ENCODE data around the gene TRMT61A. TPM values are rescaled to one million over a fixed set of nuclear protein-coding genes. Genes with fewer than 3 reads are reported as not detected.
A peak's percentile ranks its signal among the peaks of the same experiment; 100 is the strongest.

Gene TRMT61A
- polyA plus RNA-seq, 1 of the 3 experiments (the other 2 are of a cell fraction): 15.8 TPM

GRCh38 chr14:103500148-103500990 is 28.6 kb upstream of the TRMT61A start (continued):
- TF ChIP-seq PBX3 (IDR thresholded peaks at IDR 0.05) (no peak), ELF1 (IDR thresholded peaks at IDR 0.05) (no peak), NFIC (IDR thresholded peaks at IDR 0.05; ENCODE audit: borderline replicate concordance) (no peak), CHD2 (IDR thresholded peaks at IDR 0.05; ENCODE audit: low read length, partially characterized antibody) (peak; percentile 23), MXI1 (IDR thresholded peaks at IDR 0.05; ENCODE audit: low read depth, low read length) (no peak; the same call in 1 of the 2 replicates), FOSL2 (IDR thresholded peaks at IDR 0.05; ENCODE audit: borderline replicate concordance, low read depth) (no peak), IRF3 (IDR thresholded peaks at IDR 0.05; ENCODE audit: low read depth, low read length) (no peak), EZH2phosphoT487 (IDR thresholded peaks at IDR 0.05; ENCODE audit: borderline replicate concordance, low read depth) (no peak), EP300 (IDR thresholded peaks at IDR 0.05; ENCODE audit: borderline replicate concordance in 1 of 2, low read depth in 1 of 2, low read length in 1 of 2) (no peak), POLR2AphosphoS5 (IDR thresholded peaks at IDR 0.05; ENCODE audit: low read depth, low read length) (no peak), TAF1 (IDR thresholded peaks at IDR 0.05; ENCODE audit: borderline replicate concordance, low read depth, low read length) (no peak), SMC3 (IDR thresholded peaks at IDR 0.05; ENCODE audit: low read depth, low read length) (peak; percentile 76), TEAD4 (IDR thresholded peaks at IDR 0.05; ENCODE audit: borderline replicate concordance, insufficient read depth) (no peak), YY1 (IDR thresholded peaks at IDR 0.05; ENCODE audit: low read depth) (no peak), MEF2A (IDR thresholded peaks at IDR 0.05; ENCODE audit: borderline replicate concordance, low read depth) (no peak), FOXJ3 (CRISPR knock-in tag; IDR thresholded peaks at IDR 0.05) (no peak)

GRCh38 chr14:103501041-103501870 is 27.7 kb upstream of the TRMT61A start:
- H3K9me3 ChIP-seq: no peaks in the 10 kb centered on the region
- H3K4me3 ChIP-seq (ENCODE audit: low read depth in 2 of 2, low read length in 1 of 2): no peak overlapping the region
- POLR2A ChIA-PET: no interaction called here
- 90% methylated on average over 11 of the region's 11 CpGs for WGBS (ENCODE audit: low lambda C conversion rate)
- CTCF ChIA-PET: interaction anchor here (0.8 to 9.3 kb wide), 9 partner anchors 9 to 63 kb away, joined by 3 to 120 read pairs (median 7); partner anchors contain the start of gene TRMT61A
- no peaks in the 10 kb centered on the region for H3K27me3 ChIP-seq (ENCODE audit: insufficient read depth)
- H3K4me2 ChIP-seq: no peak overlapping the region
- peaks cover 19% of the 10 kb centered on the region for H3F3A ChIP-seq (replicated peaks; ENCODE audit: insufficient read depth)
- H3K4me1 ChIP-seq (ENCODE audit: control insufficient read depth in 1 of 2, insufficient read depth in 2 of 2, low read depth in 1 of 2, low read length in 1 of 2): peaks cover 0 to 6% of the 10 kb centered on the region in 2 experiments; a peak in 1 of 4 replicates
- no peak overlapping the region; a peak in 1 of 4 replicates for H3K27ac ChIP-seq (ENCODE audit: low read depth in 2 of 2, low read length in 1 of 2)
- TF ChIP-seq MAX (IDR thresholded peaks at IDR 0.05; ENCODE audit: low read depth) (no peak), GATA2 (CRISPR knock-in tag; IDR thresholded peaks at IDR 0.05) (no peak), EZH2phosphoT487 (IDR thresholded peaks at IDR 0.05; ENCODE audit: borderline replicate concordance, low read depth) (no peak)
- H3K36me3 ChIP-seq (replicated peaks in 1 of 2; ENCODE audit: control insufficient read depth in 1 of 2, insufficient read depth in 2 of 2, low read length in 1 of 2): peaks cover 52 to 55% of the 10 kb centered on the region in 2 experiments
- H4K20me1 ChIP-seq (ENCODE audit: insufficient read depth): no peaks in the 10 kb centered on the region
- no peaks in the 10 kb centered on the region for H3K9me2 ChIP-seq
- DNase-seq: no peak
- no peak overlapping the region for H2AFZ ChIP-seq (ENCODE audit: low read depth)
- H3K79me2 ChIP-seq (ENCODE audit: insufficient read depth): peaks cover 16% of the 10 kb centered on the region; the same call in 1 of the 2 replicates
- H3K9ac ChIP-seq: no peak overlapping the region

Measured in SK-N-SH (cell line).